Measurements from ENCODE around the gene MACROD2.

MACROD2 gene

DNA sequence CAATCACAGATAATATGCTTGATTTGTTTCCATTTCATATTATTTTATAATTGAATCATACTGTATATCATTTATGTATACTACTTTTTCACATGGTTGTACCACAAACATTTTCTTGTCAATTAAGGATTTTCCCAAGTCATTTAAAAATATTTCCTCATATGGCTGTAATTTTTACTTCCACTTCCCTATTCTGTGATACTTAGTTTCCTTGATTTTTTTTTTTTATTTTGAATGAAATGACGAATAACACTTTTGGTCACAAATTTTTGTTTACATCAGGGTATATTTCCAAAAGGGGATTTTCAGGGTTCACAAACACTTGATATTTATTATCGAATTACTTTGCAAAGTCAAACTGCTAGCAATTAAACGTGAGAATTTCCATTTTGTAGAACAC is 2062.3 kb downstream of the MACROD2 start:
- Histone ChIP-seq H3K9me3 (ENCODE audit: low read length) (no peaks in the 10 kb centered on the region), H3K4me3 (ENCODE audit: low read length) (no peak overlapping the region), H3K4me1 (ENCODE audit: insufficient read depth, low read length) (peaks cover 13% of the 10 kb centered on the region), H3K36me3 (ENCODE audit: insufficient read depth, low read length) (no peaks in the 10 kb centered on the region), H2AFZ (ENCODE audit: low read depth, low read length) (no peak overlapping the region), H3K27me3 (ENCODE audit: insufficient read depth, low read length) (no peaks in the 10 kb centered on the region)

DNA sequence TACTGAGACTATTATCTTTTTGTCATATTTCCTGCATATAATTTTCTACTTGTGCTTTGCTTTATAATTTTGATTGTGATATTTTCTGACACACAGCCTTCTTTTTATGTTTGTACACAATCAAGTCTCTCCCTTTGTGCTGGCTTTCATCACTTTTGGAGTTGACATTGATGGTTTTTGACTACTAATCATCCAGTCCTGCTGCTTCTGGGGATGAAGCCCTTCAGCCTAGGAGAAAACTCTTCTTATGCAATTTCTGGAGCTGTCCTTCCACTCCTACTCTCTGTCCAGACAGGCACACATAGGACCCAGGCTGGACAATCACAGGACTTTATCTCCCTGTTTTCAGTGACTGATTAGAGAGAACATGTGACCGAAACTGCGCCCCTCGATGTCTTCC is 2063.0 kb downstream of the MACROD2 start:
- Histone ChIP-seq H3K27me3 (ENCODE audit: insufficient read depth, low read length) (no peaks in the 10 kb centered on the region), H3K4me1 (ENCODE audit: insufficient read depth, low read length) (peaks cover 10% of the 10 kb centered on the region), H2AFZ (ENCODE audit: low read depth, low read length) (no peak overlapping the region), H3K9me3 (ENCODE audit: low read length) (no peaks in the 10 kb centered on the region), H3K4me3 (ENCODE audit: low read length) (no peak overlapping the region), H3K36me3 (ENCODE audit: insufficient read depth, low read length) (no peaks in the 10 kb centered on the region)

DNA sequence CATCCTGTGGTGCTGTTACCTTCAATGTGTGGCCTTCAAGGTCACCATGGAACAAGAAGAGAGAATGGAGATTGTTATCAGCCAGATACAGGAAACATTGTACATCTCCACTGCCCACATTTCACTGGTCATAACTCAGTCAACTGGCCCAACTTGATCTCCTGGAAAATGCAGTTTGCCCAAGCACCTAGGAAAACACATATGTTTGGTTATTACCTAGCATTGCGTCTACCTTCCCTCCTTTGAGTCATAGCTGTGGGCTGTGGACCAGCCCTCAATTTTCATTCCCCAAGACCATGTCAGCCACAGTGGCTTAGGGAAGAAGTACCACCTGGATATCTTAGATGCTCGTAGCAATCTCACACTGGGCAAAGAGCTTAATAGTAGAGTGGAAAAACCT is 2064.5 kb downstream of the MACROD2 start:
- no peaks in the 10 kb centered on the region for H3K27me3 ChIP-seq (ENCODE audit: insufficient read depth, low read length)
- H3K4me3 ChIP-seq (ENCODE audit: low read length), result no peak overlapping the region
- peaks cover 19% of the 10 kb centered on the region for H3K4me1 ChIP-seq (ENCODE audit: insufficient read depth, low read length)
- no peak overlapping the region for H2AFZ ChIP-seq (ENCODE audit: low read depth, low read length)
- H3K36me3 ChIP-seq (ENCODE audit: insufficient read depth, low read length), result no peaks in the 10 kb centered on the region
- no peaks in the 10 kb centered on the region for H3K9me3 ChIP-seq (ENCODE audit: low read length)

DNA sequence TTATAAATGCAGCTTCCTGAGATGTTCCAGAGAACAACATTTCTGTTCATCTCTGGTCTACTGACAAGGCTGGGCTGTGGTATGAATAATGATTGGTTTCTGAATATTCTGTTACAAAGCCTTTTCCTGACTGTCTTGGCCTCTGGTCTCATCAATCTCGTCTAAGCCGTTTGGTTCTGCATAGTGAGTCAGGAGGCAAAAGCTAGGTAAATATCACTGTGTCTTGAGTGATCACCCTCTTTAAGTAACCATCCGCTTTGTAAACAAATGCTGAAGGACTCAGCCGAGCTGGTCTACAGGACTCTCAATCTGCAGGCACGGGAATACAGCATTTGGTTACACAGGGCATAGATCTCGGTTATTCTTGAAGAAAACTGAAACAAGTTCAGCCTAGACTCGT is 2066.0 kb downstream of the MACROD2 start:
- Histone ChIP-seq H3K4me1 (ENCODE audit: insufficient read depth, low read length) (peaks cover 34% of the 10 kb centered on the region), H2AFZ (ENCODE audit: low read depth, low read length) (no peak overlapping the region), H3K36me3 (ENCODE audit: insufficient read depth, low read length) (no peaks in the 10 kb centered on the region), H3K4me3 (ENCODE audit: low read length) (no peak overlapping the region), H3K27me3 (ENCODE audit: insufficient read depth, low read length) (no peaks in the 10 kb centered on the region), H3K9me3 (ENCODE audit: low read length) (no peaks in the 10 kb centered on the region)

DNA sequence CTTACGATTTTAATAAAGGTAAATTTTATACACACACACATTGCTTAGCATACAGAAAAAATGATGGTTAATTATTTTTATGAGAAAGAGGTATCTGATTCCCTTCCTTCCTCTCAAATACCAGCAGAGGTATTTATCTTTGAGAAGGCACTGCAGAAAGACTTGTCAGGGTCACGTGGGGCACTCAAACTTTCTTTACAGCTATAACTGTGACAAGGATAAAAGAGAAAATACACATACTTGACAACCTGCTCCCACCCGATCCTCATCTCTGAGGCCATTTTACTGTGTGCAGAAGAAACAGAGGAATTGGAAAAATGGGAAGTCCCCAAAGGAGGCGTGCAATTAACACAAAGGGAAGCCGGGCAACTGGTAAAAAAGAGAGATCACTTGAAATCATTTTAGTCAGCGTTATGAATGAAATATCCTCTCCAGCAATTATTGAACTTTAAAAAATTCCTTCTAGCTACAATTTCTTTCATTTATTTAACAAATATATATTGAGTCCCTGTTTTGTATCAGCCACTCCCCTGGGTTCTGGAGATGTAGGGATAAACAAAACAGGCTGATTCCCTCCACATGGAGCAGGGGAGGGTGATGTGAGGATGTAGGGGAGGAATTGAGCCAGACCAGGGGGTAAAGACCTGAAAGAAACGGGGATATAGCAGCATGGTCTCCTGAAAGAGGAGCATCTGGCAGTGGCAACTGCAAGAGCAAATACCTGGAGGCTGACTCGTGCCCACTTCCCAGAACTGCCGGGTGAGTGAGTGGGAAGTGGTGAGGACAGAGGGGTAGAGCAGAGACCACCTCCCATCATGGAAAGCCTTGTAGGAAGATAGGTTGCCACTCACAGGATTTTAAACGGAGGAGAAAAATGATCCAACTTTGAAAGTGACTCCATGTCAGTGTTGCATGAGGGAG is 2067.6 kb downstream of the MACROD2 start:
- no peaks in the 10 kb centered on the region for H3K36me3 ChIP-seq (ENCODE audit: insufficient read depth, low read length)
- H3K9me3 ChIP-seq (ENCODE audit: low read length), result no peaks in the 10 kb centered on the region
- H3K27me3 ChIP-seq (ENCODE audit: insufficient read depth, low read length), result no peaks in the 10 kb centered on the region
- no peak overlapping the region for H2AFZ ChIP-seq (ENCODE audit: low read depth, low read length)
- H3K4me3 ChIP-seq (ENCODE audit: low read length), result no peak overlapping the region
- peaks cover 43% of the 10 kb centered on the region for H3K4me1 ChIP-seq (ENCODE audit: insufficient read depth, low read length)

DNA sequence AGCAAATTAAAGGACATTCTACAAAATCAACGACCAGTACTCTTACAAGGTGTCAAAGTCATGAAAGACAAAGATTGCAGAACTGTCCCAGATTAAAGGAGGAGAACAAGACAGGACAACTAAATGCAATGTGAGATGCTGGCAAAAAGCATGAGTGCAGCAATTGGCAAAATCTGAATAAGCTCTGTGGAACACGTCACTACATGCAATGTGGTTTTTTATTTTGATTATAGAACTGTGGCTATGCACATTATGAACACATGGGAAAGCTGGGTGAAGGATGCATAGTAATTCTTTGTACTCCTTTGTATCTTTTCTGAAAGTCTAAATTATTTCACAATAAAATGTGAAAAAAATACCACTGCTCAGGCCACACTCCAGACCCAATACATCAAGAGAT is 2068.6 kb downstream of the MACROD2 start:
- Histone ChIP-seq H3K4me3 (ENCODE audit: low read length) (no peak overlapping the region), H3K27me3 (ENCODE audit: insufficient read depth, low read length) (no peaks in the 10 kb centered on the region), H3K4me1 (ENCODE audit: insufficient read depth, low read length) (peaks cover 36% of the 10 kb centered on the region), H3K9me3 (ENCODE audit: low read length) (no peaks in the 10 kb centered on the region), H3K36me3 (ENCODE audit: insufficient read depth, low read length) (no peaks in the 10 kb centered on the region), H2AFZ (ENCODE audit: low read depth, low read length) (no peak overlapping the region)

DNA sequence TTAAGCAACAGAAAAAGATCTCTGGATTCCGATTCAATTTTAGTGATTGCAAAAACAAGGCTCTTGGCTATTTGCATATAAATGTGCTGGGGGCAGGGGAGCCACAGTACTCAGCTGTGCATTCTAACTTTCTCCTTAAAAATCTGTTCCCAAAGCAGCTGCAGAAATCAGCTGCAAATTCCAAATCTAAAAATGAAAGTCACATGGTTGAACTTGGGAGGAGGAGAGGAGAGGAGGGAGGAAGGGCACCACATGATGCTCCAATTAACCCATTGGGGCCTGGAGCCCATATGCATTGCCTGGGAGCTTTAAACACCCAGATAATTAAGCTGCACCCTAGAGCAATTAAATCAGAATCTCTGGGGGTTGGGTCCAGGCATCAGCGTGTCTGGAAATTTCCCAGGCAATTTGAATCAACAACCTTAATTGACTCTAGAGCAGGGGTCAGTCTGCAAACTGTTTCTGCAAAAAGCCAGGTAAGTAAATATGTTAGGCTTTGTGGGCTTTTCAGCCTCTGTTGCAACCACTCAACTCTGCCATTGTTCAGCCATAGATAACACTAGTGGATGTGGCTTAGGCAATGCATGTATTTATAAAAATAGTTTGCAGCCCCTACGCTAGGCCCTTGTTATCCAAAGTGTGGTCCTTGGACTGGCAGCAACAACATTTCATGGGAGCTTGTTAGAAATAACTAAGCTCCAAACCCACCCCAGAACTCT is 2069.8 kb downstream of the MACROD2 start:
- H3K9me3 ChIP-seq (ENCODE audit: low read length), result no peaks in the 10 kb centered on the region
- no peak overlapping the region for H2AFZ ChIP-seq (ENCODE audit: low read depth, low read length)
- H3K4me1 ChIP-seq (ENCODE audit: insufficient read depth, low read length), result peaks cover 33% of the 10 kb centered on the region
- no peaks in the 10 kb centered on the region for H3K27me3 ChIP-seq (ENCODE audit: insufficient read depth, low read length)
- no peaks in the 10 kb centered on the region for H3K36me3 ChIP-seq (ENCODE audit: insufficient read depth, low read length)
- no peak overlapping the region for H3K4me3 ChIP-seq (ENCODE audit: low read length)

DNA sequence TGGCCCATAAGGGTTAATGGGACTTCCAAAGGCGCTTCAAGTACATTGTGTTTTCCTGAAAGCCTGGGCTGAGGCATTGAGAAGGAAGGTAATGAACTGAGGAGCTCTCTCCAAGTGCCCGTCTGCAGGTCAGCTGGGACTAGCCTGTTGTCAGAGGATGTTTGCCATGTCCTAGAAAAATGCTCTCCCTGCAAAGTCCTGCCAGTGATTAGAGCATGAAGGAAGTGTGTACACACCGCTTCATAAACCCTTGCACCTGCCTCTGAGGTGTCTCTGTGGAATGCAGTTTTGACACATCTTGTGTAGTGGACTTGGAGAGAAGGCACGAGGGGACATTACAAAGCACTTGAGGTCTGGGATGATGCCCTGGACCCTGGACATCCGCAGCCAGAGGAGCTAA is 2071.3 kb downstream of the MACROD2 start:
- no peak overlapping the region for H2AFZ ChIP-seq (ENCODE audit: low read depth, low read length)
- peaks cover 33% of the 10 kb centered on the region for H3K4me1 ChIP-seq (ENCODE audit: insufficient read depth, low read length)
- H3K4me3 ChIP-seq (ENCODE audit: low read length), result no peak overlapping the region
- no peaks in the 10 kb centered on the region for H3K9me3 ChIP-seq (ENCODE audit: low read length)
- H3K27me3 ChIP-seq (ENCODE audit: insufficient read depth, low read length), result no peaks in the 10 kb centered on the region
- H3K36me3 ChIP-seq (ENCODE audit: insufficient read depth, low read length), result no peaks in the 10 kb centered on the region

DNA sequence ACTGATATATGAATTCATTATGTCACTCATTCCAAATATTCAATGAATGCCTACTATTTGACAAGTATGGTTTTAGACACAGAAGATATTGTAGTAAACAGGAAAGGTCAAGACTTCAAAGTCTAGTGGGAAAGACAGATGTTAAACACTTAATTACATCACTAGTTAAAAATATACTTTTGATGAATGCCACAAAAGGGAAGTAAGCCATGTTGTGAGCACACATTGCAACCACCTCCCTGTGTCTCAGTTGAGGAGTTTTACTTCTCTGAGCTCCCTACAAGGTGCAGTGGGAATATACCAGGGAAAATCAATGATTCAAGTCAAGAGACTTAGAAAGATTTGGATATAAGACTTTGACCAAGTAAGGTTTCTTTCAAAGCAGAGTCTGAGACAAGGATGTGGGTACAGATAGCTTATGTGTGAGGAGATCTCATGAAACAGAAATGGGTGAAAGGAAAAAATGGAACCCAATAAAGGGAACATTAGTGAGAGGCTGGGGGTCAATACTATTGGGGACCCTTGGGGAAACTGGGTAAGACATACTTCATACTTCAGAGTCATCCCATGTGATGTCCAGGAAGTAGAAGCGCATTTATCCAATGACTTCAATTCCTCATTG is 2074.2 kb downstream of the MACROD2 start:
- no peak overlapping the region for H3K4me3 ChIP-seq (ENCODE audit: low read length)
- no peaks in the 10 kb centered on the region for H3K9me3 ChIP-seq (ENCODE audit: low read length)
- H2AFZ ChIP-seq (ENCODE audit: low read depth, low read length), result no peak overlapping the region
- peaks cover 28% of the 10 kb centered on the region for H3K4me1 ChIP-seq (ENCODE audit: insufficient read depth, low read length)
- H3K36me3 ChIP-seq (ENCODE audit: insufficient read depth, low read length), result no peaks in the 10 kb centered on the region
- no peaks in the 10 kb centered on the region for H3K27me3 ChIP-seq (ENCODE audit: insufficient read depth, low read length)

DNA sequence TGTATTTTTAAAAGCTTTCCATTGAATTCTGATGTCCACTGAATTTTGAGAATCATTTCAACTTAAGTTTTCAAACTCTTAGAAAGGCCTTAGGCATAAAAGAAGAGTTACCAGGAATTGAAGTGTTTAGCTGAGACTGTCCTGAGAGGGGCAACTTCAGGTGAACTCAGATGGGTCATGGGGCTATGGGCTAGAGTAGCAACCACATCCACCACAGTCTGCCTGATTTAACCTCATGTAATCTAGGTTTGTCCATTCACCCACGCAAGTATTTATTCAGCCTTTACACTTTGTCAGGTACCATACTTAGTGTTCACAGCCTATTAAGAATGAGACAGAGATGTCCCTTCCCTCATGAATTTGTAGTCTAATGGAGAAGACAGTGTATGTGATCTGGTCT is 2076.9 kb downstream of the MACROD2 start:
- peaks cover under 1% of the 10 kb centered on the region for H3K4me1 ChIP-seq (ENCODE audit: insufficient read depth, low read length)
- no peaks in the 10 kb centered on the region for H3K36me3 ChIP-seq (ENCODE audit: insufficient read depth, low read length)
- no peak overlapping the region for H2AFZ ChIP-seq (ENCODE audit: low read depth, low read length)
- no peak overlapping the region for H3K4me3 ChIP-seq (ENCODE audit: low read length)
- H3K27me3 ChIP-seq (ENCODE audit: insufficient read depth, low read length), result no peaks in the 10 kb centered on the region
- H3K9me3 ChIP-seq (ENCODE audit: low read length), result no peaks in the 10 kb centered on the region

DNA sequence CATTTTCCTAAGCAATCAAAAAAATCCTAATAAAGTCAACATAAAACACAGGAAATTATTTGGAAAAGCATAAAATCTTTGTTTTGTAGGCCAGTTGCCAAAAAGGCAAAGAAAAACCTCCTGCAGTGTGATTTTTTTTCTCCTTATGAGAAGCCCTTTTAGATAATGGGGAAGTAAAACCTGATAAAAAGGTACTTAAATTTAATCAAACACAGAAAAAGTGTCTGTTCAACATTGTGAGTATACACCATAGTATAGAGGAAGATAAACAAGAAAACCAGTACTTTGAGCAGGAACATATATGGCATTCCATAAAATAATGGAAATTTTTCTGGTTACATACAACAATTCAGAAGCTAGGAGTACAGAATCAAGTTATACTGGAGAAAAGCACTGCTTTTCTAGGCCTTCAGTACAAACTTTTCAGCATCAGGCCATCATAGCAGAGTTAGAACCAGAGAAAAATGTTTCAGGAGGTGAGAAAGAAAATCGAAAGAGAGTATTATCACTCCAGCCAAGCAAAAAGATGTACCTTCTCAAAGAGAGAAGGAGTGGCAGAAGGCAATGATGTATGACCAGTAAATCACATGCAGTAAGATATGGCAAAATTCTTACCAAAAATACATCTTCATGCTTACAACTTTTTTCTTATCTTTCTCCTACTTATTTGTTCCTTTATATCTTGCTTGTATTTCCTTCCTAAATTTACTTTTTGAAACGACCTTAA is 2083.0 kb downstream of the MACROD2 start:
- H3K9me3 ChIP-seq (ENCODE audit: low read length), result no peaks in the 10 kb centered on the region
- no peaks in the 10 kb centered on the region for H3K36me3 ChIP-seq (ENCODE audit: insufficient read depth, low read length)
- no peaks in the 10 kb centered on the region for H3K27me3 ChIP-seq (ENCODE audit: insufficient read depth, low read length)
- H3K4me1 ChIP-seq (ENCODE audit: insufficient read depth, low read length), result no peaks in the 10 kb centered on the region
- no peak overlapping the region for H3K4me3 ChIP-seq (ENCODE audit: low read length)
- no peak overlapping the region for H2AFZ ChIP-seq (ENCODE audit: low read depth, low read length)

DNA sequence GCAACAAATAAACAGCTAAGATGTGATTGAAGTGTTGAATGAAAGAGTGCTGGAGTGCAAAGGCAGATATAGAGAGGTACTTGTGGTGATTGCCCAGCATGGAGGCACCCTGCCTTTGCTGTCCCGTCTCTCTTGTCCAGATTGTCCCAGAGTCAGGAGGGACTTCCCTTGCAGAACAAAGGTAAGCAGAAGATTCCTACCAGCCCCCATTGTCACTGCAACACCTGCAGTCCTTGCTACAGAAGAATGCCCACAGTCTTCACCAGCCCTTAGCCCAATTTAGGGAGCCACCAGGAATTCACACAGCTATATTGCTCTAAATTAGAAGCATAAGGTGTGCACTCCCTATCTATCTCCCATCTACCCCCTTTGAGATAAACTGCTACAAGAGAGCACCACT is 2086.1 kb downstream of the MACROD2 start:
- Histone ChIP-seq H3K4me3 (ENCODE audit: low read length) (no peak overlapping the region), H2AFZ (ENCODE audit: low read depth, low read length) (no peak overlapping the region), H3K36me3 (ENCODE audit: insufficient read depth, low read length) (no peaks in the 10 kb centered on the region), H3K9me3 (ENCODE audit: low read length) (no peaks in the 10 kb centered on the region), H3K4me1 (ENCODE audit: insufficient read depth, low read length) (no peaks in the 10 kb centered on the region), H3K27me3 (ENCODE audit: insufficient read depth, low read length) (no peaks in the 10 kb centered on the region)
